SU-DHL-6 (cell line): ENCODE data around the gene ABHD16B.

Experiments used
- H2AFZ ChIP-seq: fragments of 200-600 bp; sonication (generic); 2 replicates; pipeline ENCODE4 v1.6.1; 2014; ENCODE audit warnings: low read depth, mild to moderate bottlenecking, moderate library complexity, mixed read lengths, antibody characterized with exemption, low read length; ENCODE audit not compliant: severe bottlenecking
- H3F3A ChIP-seq: fragments of 200-600 bp; shearing (Covaris generic); 2 replicates; pipeline ENCODE4 v1.6.0; 2016; ENCODE audit warnings: antibody characterized with exemption, mild to moderate bottlenecking; ENCODE audit not compliant: insufficient read depth
- H3K27ac ChIP-seq: fragments of 200-600 bp; sonication (generic); 2 replicates; pipeline ENCODE4 v1.5.1; 2016; ENCODE audit warnings: low read depth, mild to moderate bottlenecking, low read length, moderate library complexity, mixed read lengths
- H3K27me3 ChIP-seq: fragments of 200-600 bp; sonication (generic), shearing (Covaris generic); 2 replicates; pipeline ENCODE4 v1.6.0; 2014; ENCODE audit warnings: mild to moderate bottlenecking, low read length
- H3K36me3 ChIP-seq: fragments of 200-600 bp; sonication (generic); 2 replicates; pipeline ENCODE4 v1.6.1; 2014; ENCODE audit warnings: mild to moderate bottlenecking, low read length, mixed read lengths
- H3K4me2 ChIP-seq: fragments of 300-600, 200-600 bp; shearing (Covaris generic), sonication (generic); 2 replicates; pipeline ENCODE4 v1.6.0; 2014; ENCODE audit warnings: low read length, low read depth, mild to moderate bottlenecking; ENCODE audit not compliant: poor library complexity, severe bottlenecking
- H3K4me3 ChIP-seq: fragments of 200-600 bp; sonication (generic); 2 replicates; pipeline ENCODE4 v1.5.1; 2014; ENCODE audit warnings: antibody characterized with exemption, low read length, mild to moderate bottlenecking, mixed read lengths; ENCODE audit not compliant: insufficient read depth, poor library complexity, severe bottlenecking
- H3K79me2 ChIP-seq: fragments of 200-600 bp; sonication (generic); 2 replicates; pipeline ENCODE4 v1.6.1; 2014; ENCODE audit warnings: mild to moderate bottlenecking, low read length, moderate library complexity; ENCODE audit not compliant: insufficient read depth
- H3K9ac ChIP-seq: fragments of 200-600 bp; sonication (generic); 2 replicates; pipeline ENCODE4 v1.7.0; 2014; ENCODE audit warnings: mild to moderate bottlenecking, low read length
- H3K9me2 ChIP-seq: fragments of 200-600 bp; sonication (generic); replicated peaks from 2 replicates; pipeline ENCODE4 v1.6.1; 2014; ENCODE audit warnings: low read length; ENCODE audit not compliant: insufficient read depth
- H3K9me3 ChIP-seq: fragments of 200-600 bp; sonication (generic); 2 replicates; pipeline ENCODE4 v1.6.1; 2014; ENCODE audit warnings: low read length, mixed read lengths; ENCODE audit not compliant: insufficient read depth
- H4K20me1 ChIP-seq: fragments of 200-600 bp; sonication (generic); 2 replicates; pipeline ENCODE4 v1.6.1; 2014; ENCODE audit warnings: low read depth, mild to moderate bottlenecking, antibody characterized with exemption, low read length, moderate library complexity, mixed read lengths
- EZH2phosphoT487 ChIP-seq: fragments of 200-600 bp; sonication (generic), shearing (Covaris generic); conservative IDR thresholded peaks from 2 replicates; pipeline ENCODE4 v1.6.1; 2018; ENCODE audit warnings: mild to moderate bottlenecking, antibody characterized with exemption, low read length, moderate library complexity, mixed read lengths
- TF ChIP-seq, protein P1 (sequence below): fragments of 200-600 bp; sonication (generic); IDR thresholded peaks from one replicate; pipeline ENCODE4 v1.5.1; 2017; ENCODE audit warnings: antibody characterized with exemption, mild to moderate bottlenecking, low read length, moderate library complexity; ENCODE audit not compliant: insufficient read depth, poor library complexity, severe bottlenecking

ABHD16B gene

DNA sequence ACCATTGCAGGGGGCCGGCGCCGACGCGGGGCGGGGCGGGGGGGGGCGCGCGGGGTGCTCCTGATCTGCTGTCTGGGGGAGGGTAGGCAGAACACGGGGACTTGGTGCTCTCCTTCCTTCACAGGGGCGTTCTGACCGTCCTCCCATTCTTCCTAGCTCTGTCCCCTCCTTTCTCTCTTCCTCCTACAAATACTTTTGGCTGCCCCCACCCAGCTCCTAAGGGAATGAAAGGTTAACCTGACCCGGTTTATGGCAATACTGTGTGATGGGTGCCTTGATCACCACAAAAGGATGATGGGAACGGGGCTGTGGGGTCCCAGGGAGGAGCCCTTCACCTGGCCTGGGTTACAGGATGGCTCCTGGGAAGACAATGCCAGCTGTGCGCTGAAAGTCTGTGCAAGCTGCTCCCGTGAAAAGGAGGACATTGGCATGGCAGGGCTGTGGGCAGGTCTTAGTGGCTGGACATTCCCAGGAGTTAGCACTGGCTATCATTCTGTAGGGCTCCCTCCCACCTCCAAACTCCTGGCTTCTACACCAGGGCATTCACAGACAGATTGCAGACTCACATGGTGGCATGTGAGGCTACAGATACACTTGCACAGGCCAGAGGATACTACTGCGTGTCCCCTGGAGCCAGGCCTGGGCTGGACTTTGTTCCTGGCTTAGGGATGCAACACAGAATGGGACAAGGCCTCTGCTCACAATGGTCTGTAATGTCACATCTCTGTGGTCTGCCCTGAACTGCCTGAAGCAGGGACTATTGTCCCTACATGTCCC lies 1.9 kb downstream of the ABHD16B start:
- H3K79me2 ChIP-seq: peaks cover 17% of the 10 kb centered on the region
- TF ChIP-seq EZH2phosphoT487: no peak
- TF ChIP-seq, protein P1, sequence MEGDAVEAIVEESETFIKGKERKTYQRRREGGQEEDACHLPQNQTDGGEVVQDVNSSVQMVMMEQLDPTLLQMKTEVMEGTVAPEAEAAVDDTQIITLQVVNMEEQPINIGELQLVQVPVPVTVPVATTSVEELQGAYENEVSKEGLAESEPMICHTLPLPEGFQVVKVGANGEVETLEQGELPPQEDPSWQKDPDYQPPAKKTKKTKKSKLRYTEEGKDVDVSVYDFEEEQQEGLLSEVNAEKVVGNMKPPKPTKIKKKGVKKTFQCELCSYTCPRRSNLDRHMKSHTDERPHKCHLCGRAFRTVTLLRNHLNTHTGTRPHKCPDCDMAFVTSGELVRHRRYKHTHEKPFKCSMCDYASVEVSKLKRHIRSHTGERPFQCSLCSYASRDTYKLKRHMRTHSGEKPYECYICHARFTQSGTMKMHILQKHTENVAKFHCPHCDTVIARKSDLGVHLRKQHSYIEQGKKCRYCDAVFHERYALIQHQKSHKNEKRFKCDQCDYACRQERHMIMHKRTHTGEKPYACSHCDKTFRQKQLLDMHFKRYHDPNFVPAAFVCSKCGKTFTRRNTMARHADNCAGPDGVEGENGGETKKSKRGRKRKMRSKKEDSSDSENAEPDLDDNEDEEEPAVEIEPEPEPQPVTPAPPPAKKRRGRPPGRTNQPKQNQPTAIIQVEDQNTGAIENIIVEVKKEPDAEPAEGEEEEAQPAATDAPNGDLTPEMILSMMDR: no peak
- H3F3A ChIP-seq: peaks cover 8% of the 10 kb centered on the region
- H3K4me2 ChIP-seq: peak overlapping the region; percentile 77
- H3K27me3 ChIP-seq: no peaks in the 10 kb centered on the region
- H3K9ac ChIP-seq: peak overlapping the region; percentile 86
- peak overlapping the region; percentile 89 for H3K4me3 ChIP-seq
- H3K9me3 ChIP-seq: no peaks in the 10 kb centered on the region
- H4K20me1 ChIP-seq: no peaks in the 10 kb centered on the region
- no peaks in the 10 kb centered on the region for H3K36me3 ChIP-seq
- peak overlapping the region; percentile 77 for H3K27ac ChIP-seq
- no peaks in the 10 kb centered on the region for H3K9me2 ChIP-seq
- peak overlapping the region; percentile 33 for H2AFZ ChIP-seq

DNA sequence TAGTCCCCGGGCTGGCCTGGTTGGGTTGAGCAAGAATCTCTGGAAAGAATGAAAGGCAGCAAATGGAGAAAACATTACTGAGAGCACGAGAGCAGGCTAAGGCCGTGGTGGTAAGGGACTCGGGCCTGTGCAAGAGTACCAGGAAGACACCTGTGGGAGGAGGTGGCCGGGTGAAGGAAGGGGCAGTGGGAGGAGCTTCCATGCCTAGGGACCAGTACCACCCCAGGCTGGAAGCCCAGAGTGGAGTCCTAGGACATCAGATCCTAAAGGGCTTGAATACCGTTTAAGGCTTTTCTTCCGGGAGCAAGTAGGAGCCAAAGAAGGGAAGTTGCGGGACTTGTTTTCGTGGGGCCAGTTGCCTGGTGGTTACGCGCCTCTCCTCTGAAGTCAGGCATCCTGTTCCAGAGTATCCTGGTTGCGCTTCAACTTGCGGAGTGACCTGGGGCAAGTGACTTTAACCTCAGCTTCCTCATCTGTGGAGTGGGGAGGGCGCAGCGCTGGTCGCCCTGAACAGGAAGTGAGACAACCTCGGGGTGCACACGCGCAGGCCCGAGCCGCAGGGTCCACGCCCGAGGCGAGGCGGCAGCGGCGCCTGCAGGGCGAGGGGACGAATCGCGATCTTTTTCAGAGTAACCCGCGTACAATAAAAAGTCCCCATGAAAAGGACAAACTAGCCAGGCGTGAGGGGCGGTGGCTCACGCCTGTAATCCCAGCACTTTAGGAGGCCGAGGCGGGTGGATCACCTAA lies 2.7 kb downstream of the ABHD16B start:
- Histone ChIP-seq H3K27ac (peak overlapping the region; percentile 77), H3K4me2 (peak overlapping the region; percentile 77), H2AFZ (peak overlapping the region; percentile 73), H3K79me2 (peaks cover 17% of the 10 kb centered on the region), H3K4me3 (peak overlapping the region; percentile 89), H4K20me1 (no peaks in the 10 kb centered on the region), H3K36me3 (no peaks in the 10 kb centered on the region), H3K27me3 (no peaks in the 10 kb centered on the region), H3F3A (peaks cover 8% of the 10 kb centered on the region), H3K9me3 (no peaks in the 10 kb centered on the region), H3K9ac (peak overlapping the region; percentile 86), H3K9me2 (no peaks in the 10 kb centered on the region)
- TF ChIP-seq, protein P1: peak; percentile 49
- no peak for TF ChIP-seq EZH2phosphoT487

DNA sequence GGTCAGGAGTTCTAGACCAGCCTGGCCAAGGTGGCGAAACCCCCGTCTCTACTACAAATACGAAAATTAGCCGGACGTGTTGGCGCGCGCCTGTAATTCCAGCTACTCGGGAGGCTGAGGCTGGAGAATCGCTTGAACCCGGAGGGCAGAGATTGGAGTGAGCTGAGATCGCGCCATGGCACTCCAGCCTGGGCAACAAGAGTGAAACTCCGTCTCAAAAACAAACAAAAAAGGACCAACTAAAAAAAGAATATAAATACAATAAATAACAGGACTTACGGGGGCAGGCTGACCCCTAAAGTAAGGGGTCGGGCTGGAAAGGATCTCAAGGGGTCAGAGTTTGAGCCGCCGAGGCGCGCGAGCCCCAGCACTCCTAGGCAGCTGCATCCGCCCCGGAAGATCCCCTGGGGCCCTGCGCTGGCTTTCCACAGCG lies 3.3 kb downstream of the ABHD16B start:
- no peaks in the 10 kb centered on the region for H4K20me1 ChIP-seq
- peak overlapping the region; percentile 73 for H2AFZ ChIP-seq
- no peaks in the 10 kb centered on the region for H3K9me2 ChIP-seq
- peak overlapping the region; percentile 77 for H3K4me2 ChIP-seq
- peak overlapping the region; percentile 77 for H3K27ac ChIP-seq
- peak overlapping the region; percentile 86 for H3K9ac ChIP-seq
- H3K36me3 ChIP-seq: no peaks in the 10 kb centered on the region
- no peaks in the 10 kb centered on the region for H3K27me3 ChIP-seq
- H3K79me2 ChIP-seq: peaks cover 17% of the 10 kb centered on the region
- peak overlapping the region; percentile 89 for H3K4me3 ChIP-seq
- H3K9me3 ChIP-seq: no peaks in the 10 kb centered on the region
- H3F3A ChIP-seq: peaks cover 8% of the 10 kb centered on the region
- TF ChIP-seq, protein P1: peak; percentile 13
- TF ChIP-seq EZH2phosphoT487: no peak
